ENCODE results near the gene SLC25A1.
"Not testable (repeated sequence)": the region's sequence is repeated elsewhere in the genome, so short reads cannot be mapped to it uniquely, and the experiment has no call there.

SLC25A1 gene

DNA sequence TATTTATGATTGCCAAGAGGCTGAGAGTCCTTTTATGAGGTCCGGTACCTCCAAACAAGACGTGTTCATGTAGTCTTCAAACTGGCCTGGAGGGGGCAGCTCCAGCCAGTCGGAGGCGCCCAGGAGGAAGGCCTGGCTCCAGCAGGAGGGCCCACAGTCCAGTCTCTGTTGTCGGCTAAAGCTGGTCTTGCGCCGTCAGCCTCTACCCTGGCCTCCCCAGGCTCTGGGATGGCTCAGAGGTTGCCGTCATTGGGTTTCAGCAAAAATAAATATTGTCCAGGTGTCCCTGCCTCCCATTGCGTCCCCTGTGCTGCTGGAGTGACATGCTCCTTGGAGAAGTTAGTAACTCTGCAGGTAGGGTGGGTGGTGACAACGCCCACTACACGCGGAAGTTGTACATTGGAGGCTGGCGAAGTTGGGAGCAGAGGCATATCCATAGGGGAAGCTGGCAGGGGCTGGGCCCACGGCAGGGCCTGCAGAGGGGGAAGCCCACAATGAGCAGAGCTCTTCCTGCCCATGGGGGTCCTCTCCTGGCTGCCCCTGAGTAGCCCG, 1.0 kb upstream of the SLC25A1 start:
- DNase-seq, result peak; percentile 59

GRCh38 chr22:19178065-19178656, 375 bp downstream of the SLC25A1 start:
- peak; percentile 62 for DNase-seq

- DNase-seq, result no peak
Observed at GRCh38 chr22:19177164-19178064, 1.1 kb downstream of the SLC25A1 start.

DNA sequence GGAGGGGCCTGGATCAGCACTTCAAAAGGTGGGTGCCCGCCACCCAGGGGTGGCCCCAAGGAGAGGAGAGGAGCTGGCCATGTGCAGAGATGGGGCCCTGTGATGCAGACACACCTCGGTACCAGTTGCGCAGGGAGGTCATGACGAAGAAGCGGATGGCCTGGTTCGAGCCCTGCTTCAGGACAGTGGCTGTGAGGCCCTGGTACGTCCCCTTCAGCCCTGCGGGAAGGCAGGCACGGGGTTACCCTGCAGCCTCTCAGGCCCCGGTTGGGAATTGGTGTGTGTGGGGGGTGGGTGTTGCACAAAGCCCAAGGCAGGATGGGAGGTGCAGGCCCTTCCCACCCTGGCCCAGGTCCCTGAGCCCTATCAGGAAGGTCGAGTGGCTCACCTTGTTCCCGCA, 1.8 kb downstream of the SLC25A1 start:
- no peak for DNase-seq

GRCh38 chr22:19176175-19176643, 2.3 kb downstream of the SLC25A1 start:
- DNase-seq, result no peak

DNA sequence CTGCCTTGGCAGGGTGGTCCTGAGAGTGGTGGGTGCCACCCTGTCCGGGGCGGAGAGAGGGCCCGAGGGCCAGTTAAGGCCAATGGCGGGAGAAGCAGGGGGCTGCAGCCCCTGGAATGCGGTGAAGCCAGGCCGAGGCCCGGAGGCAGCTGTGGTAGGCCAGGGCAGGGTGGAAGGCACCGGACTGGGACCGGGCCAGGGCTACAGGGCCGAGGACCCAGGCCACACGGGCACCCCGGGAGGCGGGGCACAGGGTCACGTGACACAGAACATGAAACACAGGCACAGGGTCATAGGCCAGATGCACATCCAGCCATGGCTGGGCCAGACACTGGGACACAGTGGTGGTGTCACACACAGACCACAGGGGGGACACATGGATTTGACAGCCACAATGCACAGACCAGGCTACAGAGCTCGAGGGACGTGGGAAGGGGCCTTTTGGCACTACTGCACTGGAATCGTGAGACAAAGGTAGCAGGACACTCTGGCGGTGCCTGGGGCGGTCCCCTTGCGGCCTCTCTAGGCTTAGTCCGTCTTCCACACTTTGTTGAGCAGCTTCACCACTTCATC, 2.8 kb downstream of the SLC25A1 start:
- DNase-seq, result no peak

GRCh38 chr22:19175026-19175601, 3.4 kb downstream of the SLC25A1 start:
- no peak for DNase-seq

DNA sequence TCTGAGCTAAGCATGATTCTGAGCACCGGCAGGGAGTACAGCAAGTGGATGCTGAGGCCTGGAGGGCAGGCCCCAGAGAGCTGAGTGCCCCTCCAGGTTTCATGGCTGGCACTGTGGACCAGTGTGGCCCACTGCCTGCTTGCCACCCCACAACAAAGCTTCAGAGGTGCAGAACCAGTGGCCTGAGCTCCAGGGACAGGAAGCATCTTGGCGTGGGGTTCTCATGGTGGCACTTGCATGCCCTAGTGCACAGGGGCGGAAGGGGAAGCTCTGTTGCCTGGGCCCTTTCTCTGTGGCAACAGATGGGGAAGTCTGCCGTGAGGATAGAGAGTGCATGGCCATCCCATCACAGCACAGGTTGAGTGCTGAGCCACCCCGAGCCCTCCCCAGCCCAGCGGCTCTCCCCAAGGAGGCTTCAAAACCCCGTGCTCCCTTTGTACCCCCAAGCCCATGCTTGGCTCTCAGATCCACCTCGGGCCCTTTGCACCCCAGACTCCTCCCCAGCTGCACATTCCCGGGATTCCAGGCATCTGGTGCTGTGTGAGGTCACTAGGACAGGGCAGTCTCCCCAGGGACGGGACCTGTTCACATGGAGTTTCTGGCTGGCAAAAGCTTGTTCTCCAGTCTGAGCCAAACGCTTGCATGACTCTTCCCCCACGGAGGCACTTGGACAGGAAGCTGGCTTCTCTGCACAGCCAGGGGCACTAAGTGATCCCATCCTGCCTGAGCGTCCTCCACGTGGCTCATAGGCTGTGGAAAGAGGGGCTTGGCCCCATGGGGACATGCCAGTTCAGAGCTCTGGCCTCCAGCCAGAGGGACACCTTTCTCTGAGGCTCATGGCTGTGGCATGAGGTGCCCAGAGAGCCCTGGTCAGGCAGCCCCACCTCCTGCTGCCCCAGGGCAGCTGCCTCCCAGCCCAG, 4.2 kb downstream of the SLC25A1 start:
- DNase-seq, result no peak

DNA sequence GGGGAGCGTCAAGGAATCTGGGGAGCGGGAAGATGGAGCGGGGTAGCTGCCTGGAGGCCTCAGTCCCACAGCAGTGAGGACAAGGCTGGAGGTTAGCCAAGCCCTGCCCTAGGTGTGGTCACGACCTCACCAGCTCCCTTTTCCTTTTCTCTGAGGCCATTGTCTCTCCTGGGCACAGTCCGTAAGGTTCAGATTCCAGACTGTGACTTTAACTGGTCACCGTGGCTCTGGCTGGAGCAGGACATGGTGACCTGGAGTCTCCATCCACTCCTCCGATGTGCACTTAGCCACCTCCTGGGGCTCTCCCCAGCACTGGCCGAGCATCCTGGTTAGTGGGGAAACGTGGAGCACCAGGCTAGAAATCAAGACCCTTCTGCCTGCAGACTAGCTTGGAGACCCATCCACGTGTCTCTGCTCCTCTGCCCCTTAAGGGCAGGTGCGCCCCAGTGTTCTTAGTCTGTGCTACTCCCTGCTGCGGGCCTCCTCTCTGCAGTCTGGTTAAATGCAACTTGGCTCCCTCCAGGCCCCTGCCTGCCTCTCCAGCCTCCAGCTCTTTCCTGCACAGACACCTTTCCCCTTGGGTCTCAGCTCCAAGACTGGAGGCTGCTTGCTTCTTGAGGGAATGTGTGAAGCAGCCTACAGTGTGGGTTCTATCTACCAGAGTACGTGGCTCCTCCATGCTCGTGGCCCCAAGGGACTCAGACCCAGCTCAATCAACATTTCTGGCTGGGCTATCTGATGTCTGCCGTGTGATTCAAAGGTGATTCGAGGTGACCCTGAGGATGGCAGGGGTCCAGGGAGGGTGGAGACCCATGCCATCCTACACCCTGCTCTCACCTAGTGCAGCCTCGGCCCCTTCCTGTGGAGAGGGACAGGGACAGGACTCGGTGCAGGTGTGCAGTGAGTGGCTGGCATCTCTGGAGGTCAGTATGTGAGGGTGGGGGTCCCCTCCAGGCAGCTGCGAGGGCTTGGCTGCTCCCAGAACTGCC, 5.2 kb downstream of the SLC25A1 start:
- DNase-seq, result no peak

DNA sequence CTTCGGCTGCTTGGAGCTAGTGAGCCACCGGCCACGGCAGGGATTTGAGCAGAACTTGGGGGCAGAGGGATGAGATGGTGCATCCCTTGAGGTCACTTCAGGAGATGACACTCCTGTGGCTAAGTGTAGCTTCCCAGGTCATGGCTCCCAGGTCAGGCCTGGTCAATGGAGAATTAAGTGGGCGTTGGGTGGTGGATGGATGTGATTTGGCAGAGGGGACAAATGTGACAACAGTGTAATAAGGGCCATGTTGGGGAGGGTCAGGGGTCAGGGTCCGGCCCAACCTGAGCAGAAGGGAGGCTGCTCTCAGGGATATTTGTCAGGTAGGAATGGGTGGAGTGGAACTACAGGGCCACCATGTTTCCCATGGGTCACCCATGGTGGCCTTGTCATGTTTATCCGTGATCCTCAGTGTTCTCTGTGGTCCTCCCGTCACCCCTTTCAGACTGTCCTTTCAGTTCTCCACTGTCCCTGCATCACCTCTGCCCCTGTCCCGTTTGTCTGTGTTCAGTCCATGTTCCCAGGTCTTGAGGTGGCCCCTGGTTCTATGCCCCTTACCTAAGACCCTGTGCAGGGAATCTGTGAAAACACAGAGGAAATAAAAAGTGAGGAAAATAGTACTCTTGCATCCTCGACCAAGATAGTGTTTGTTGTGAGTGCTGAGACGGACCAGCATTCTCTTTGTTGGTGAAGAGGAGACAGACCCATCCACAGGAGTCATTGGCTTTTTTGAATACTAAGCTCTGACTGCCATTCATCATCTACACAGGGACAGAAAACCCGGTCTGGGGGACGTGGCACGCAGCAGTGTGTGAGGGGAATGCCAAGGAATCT, 6.1 kb downstream of the SLC25A1 start:
- DNase-seq, result no peak

DNA sequence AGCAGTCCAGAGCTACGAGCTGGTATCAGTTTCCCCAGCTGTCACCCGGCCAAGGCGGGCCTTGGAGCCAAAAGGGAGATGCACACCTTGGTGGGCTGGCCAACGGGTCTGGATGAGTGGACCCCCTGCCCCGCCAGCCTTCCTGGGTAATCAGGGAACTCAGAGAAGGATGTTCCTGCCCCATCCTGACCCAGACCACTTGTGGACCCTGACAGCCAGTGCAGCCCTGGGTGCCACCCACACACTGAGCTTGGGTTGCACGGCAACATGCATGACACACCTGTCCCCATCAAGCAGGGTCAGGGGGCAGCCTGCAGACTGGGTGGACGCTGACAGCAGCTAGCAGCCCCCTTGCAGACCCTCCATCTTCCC, 8.6 kb downstream of the SLC25A1 start:
- no peak for DNase-seq

GRCh38 chr22:19169002-19169946, 9.3 kb downstream of the SLC25A1 start:
- no peak for DNase-seq

GRCh38 chr22:19168088-19168890, 10.2 kb downstream of the SLC25A1 start:
- DNase-seq, result no peak

DNA sequence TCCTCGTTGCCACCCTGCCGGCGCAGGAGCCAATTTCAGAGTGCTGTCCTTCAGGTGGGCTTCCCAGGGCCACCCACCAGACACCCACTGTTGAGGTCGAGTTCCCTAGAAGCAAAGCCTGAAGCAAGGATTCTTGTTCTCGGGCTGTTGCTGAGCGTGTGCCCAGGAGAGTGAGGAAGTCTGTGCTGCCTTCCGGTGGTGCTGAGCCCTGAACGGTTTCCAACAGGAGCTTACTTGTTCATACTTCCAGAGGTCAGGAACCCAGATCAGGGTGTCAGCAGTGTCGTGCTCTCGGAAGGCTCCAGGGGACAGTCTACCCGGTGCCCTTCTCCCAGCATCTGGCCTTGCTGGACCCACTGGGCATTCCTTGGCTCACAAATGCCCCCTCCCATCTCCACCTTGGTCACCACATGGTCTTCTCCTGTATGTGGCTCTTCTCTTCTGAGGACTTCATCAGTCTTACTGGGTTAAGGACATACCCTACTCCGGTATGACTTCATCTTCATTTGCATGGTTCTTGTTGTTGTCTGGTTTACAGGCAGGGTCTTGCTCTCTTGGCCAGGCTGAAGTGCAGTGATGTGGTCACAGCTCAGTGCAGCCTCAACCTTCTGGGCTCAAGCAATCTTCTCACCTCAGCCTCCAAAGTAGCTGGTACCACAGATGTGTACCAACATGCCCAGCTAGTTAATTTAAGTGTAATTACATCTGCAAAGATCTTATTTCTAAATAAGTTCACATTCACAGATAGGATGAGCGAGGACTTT, 11.2 kb downstream of the SLC25A1 start:
- no peak for DNase-seq

- no peak for DNase-seq
Observed at GRCh38 chr22:19166421-19166820, 12.1 kb downstream of the SLC25A1 start.

DNA sequence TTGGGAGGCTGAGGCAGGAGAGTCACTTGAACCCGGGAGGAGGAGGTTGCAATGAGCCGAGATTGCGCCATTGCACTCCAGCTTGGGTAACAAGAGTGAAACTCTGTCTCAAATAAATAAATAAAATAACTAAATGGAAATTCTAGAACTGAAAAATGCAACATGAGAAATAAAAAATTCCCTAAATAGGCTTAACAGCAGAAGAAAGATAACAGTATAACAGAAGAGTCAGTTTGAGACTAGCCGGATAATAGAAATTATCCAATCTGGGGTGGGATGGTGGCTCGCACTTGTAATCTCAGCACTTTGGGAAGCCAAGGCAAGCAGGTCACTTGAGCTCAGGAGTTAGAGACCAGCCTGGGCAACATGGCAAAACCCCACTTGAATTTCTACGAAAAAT, 14.1 kb downstream of the SLC25A1 start:
- DNase-seq, result no peak

- DNase-seq, result not testable (repeated sequence)
Observed at GRCh38 chr22:19158649-19159048, 19.9 kb downstream of the SLC25A1 start.

Measured in CD4-positive, alpha-beta T cell treated with Interleukin-10 for 1 hour (primary cell).